ENCODE results near the gene WFDC8.

GRCh38 chr20:45607810-45608209, 28.7 kb upstream of the WFDC8 start:
- TF ChIP-seq CTCF (IDR thresholded peaks at IDR 0.05; ENCODE audit: low read length) (no peak), EZH2 (IDR thresholded peaks at IDR 0.05; ENCODE audit: borderline replicate concordance, low read length) (no peak)
